GM12801 (cell line): ENCODE measurements around the gene HDAC9.

Experiments
- CTCF ChIP-seq: IDR thresholded peaks from one replicate; pipeline ENCODE4 v1.5.1; 2011; ENCODE audit warnings: control low read depth; ENCODE audit not compliant: insufficient read length; ENCODE audit errors: extremely low read depth

The HDAC9 gene

GRCh38 chr7:18626717-18627116 is 131.2 kb downstream of the HDAC9 start:
- TF ChIP-seq CTCF, result no peak

- no peak for TF ChIP-seq CTCF
Observed at GRCh38 chr7:18637516-18637915, 142.0 kb downstream of the HDAC9 start.

DNA sequence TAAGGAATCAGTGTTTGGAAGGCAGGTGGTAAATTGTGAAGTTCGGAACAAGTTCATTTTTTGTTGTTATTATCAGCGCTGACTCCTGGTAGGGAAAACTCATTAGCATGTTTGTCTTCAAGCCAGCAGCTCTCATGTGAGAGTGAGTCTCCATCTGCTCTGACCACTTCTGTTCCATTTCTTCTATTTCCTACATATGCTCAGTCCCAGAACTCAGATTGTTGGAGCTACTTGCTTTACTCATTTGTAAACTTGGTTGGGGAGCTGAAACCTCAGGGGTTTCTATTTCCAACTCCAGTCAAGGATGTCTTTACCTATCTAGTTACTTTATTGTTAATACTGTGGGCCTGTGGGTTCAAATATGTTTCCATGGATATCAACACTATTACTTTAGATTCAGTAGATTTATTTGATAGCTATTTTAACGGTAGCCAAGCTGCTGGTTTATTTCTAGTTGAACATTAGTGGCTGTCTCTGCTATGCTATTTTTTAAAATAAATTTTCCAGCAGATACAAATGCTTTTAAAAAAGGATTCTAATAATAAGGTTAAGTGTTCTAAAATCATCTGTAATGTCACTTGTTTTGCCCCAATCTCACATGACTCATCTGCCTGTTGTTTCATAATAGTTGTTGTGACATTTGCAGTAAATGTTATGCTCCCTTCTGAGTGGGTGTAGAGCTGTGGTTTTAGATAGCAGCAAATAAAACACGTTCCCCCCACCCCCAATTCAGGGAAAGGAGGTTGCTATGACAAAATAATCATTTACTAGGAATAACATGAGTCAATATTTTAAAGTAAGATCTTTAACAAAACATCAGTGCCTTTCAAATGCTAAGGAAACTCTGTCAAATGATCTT is 143.3 kb downstream of the HDAC9 start:
- no peak for TF ChIP-seq CTCF

GRCh38 chr7:18639711-18640110 is 144.2 kb downstream of the HDAC9 start:
- no peak for TF ChIP-seq CTCF

- no peak for TF ChIP-seq CTCF
Observed at GRCh38 chr7:18644981-18645380, 149.4 kb downstream of the HDAC9 start.

- TF ChIP-seq CTCF, result no peak
Observed at GRCh38 chr7:18647582-18647981, 152.0 kb downstream of the HDAC9 start.

GRCh38 chr7:18648849-18649758 is 153.6 kb downstream of the HDAC9 start:
- TF ChIP-seq CTCF, result no peak
